SK-N-SH treated with all-trans-retinoic acid at 6 μM for 48 hours (cell line): ENCODE results near the gene CORO6.

Source experiments
- CSDC2 ChIP-seq: fragments of 250-450 bp; sonication (Bioruptor Pico); IDR thresholded peaks from 2 replicates; pipeline ENCODE4 v1.5.0; 2020; ENCODE audit warnings: mild to moderate bottlenecking, moderate library complexity
- OSR1 ChIP-seq: fragments of 250-450 bp; sonication (Bioruptor Pico); IDR thresholded peaks from 2 replicates; pipeline ENCODE4 v1.8.0; 2022; ENCODE audit warnings: moderate library complexity, mild to moderate bottlenecking, inconsistent platforms
- PPARA ChIP-seq: fragments of 250-450 bp; sonication (Bioruptor Pico); IDR thresholded peaks from 2 replicates; pipeline ENCODE4 v1.5.0; 2020; ENCODE audit warnings: mild to moderate bottlenecking, borderline replicate concordance
- TCF4 ChIP-seq: fragments of 250-450 bp; sonication (Bioruptor Pico); IDR thresholded peaks from 2 replicates; pipeline ENCODE4 v1.8.0; 2021; ENCODE audit warnings: mild to moderate bottlenecking, moderate library complexity, borderline replicate concordance
- TF ChIP-seq, protein P1 (sequence below): fragments of 250-450 bp; sonication (Bioruptor Pico); IDR thresholded peaks from 2 replicates; pipeline ENCODE4 v1.5.0; 2020; ENCODE audit warnings: mild to moderate bottlenecking, moderate library complexity
- TF ChIP-seq, protein P2 (sequence below): fragments of 250-450 bp; sonication (Bioruptor Pico); IDR thresholded peaks from 2 replicates; pipeline ENCODE4 v1.8.0; 2020; ENCODE audit warnings: mild to moderate bottlenecking, moderate library complexity, borderline replicate concordance

DNA sequence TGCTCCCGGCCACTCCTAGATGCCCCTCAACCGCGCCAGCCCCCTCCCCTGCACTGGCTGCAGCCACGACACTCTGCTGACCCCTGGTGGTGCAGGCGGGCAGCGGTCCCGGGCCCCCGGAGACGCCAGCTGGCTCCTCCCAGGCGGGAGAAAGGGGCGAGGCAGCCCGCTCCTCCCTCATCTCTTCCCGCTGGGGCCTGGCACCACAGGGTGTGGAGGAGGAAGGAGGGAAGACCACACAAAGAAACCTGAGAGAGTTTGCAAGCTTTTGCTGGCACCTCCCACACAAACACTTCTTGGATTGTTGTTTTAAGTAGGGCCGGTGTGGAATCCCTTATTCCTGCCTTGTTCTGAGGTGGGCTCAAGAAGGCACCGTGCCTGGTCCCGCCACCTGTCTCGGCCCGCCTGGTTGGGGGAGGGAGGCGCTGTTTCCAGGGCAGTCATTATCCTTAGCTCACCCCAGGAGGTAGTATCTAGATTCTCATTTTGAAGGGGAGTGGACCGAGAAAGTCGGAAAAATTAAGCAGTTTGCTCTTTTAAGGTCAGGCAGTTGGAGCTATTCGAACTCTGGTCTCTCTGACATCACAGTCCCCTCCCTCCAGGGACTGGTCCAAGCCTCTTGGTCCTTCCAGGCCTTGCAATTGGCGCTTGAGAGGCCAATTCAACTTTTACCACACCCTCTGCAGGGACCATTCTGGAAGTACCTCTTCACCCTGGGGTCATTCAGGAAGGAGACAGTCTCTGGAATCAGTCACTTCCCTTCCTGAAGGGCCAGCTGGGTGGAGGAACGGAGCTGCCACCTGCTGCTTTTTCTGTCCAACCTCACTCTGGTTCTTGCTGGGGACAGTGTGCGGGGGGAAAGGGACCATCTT lies 30.7 kb downstream of the CORO6 start:
- TF ChIP-seq CSDC2 (CRISPR knock-in tag) = no peak
- TF ChIP-seq PPARA (CRISPR knock-in tag) = no peak
- TF ChIP-seq, protein P1, sequence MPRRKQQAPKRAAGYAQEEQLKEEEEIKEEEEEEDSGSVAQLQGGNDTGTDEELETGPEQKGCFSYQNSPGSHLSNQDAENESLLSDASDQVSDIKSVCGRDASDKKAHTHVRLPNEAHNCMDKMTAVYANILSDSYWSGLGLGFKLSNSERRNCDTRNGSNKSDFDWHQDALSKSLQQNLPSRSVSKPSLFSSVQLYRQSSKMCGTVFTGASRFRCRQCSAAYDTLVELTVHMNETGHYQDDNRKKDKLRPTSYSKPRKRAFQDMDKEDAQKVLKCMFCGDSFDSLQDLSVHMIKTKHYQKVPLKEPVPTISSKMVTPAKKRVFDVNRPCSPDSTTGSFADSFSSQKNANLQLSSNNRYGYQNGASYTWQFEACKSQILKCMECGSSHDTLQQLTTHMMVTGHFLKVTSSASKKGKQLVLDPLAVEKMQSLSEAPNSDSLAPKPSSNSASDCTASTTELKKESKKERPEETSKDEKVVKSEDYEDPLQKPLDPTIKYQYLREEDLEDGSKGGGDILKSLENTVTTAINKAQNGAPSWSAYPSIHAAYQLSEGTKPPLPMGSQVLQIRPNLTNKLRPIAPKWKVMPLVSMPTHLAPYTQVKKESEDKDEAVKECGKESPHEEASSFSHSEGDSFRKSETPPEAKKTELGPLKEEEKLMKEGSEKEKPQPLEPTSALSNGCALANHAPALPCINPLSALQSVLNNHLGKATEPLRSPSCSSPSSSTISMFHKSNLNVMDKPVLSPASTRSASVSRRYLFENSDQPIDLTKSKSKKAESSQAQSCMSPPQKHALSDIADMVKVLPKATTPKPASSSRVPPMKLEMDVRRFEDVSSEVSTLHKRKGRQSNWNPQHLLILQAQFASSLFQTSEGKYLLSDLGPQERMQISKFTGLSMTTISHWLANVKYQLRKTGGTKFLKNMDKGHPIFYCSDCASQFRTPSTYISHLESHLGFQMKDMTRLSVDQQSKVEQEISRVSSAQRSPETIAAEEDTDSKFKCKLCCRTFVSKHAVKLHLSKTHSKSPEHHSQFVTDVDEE (CRISPR knock-in tag) = no peak
- no peak for TF ChIP-seq OSR1 (CRISPR knock-in tag)
- TF ChIP-seq, protein P2, sequence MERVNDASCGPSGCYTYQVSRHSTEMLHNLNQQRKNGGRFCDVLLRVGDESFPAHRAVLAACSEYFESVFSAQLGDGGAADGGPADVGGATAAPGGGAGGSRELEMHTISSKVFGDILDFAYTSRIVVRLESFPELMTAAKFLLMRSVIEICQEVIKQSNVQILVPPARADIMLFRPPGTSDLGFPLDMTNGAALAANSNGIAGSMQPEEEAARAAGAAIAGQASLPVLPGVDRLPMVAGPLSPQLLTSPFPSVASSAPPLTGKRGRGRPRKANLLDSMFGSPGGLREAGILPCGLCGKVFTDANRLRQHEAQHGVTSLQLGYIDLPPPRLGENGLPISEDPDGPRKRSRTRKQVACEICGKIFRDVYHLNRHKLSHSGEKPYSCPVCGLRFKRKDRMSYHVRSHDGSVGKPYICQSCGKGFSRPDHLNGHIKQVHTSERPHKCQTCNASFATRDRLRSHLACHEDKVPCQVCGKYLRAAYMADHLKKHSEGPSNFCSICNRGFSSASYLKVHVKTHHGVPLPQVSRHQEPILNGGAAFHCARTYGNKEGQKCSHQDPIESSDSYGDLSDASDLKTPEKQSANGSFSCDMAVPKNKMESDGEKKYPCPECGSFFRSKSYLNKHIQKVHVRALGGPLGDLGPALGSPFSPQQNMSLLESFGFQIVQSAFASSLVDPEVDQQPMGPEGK = peak; percentile 80
- no peak for TF ChIP-seq TCF4
